GM06990 (cell line): ENCODE results near the gene ASPSCR1.

Source experiments
- DNase-seq: peaks from one replicate; pipeline ENCODE4 v3.0.0-alpha.2; 2011; ENCODE audit not compliant: insufficient read length; ENCODE audit errors: extremely low read depth
- H3K27me3 ChIP-seq: replicated peaks from 2 replicates; pipeline ENCODE4 v1.6.0; 2011; ENCODE audit warnings: low read length; ENCODE audit not compliant: control insufficient read depth, insufficient read depth
- H3K36me3 ChIP-seq: 2 replicates; pipeline ENCODE4 v1.5.1; 2011; ENCODE audit warnings: low read length; ENCODE audit not compliant: control insufficient read depth, insufficient read depth
- H3K4me3 ChIP-seq: replicated peaks from 2 replicates; pipeline ENCODE4 v1.5.1; 2011; ENCODE audit warnings: low read depth, mild to moderate bottlenecking, control low read depth, low read length
- CTCF ChIP-seq: IDR thresholded peaks from 2 replicates; pipeline ENCODE4 v1.5.1; 2011; ENCODE audit warnings: low read length, control low read depth, mild to moderate bottlenecking, inconsistent platforms; ENCODE audit not compliant: insufficient read depth, poor library complexity, severe bottlenecking

ASPSCR1 gene

GRCh38 chr17:82058230-82058854 lies 80.9 kb downstream of the ASPSCR1 start:
- Histone ChIP-seq H3K36me3 (peaks cover 55% of the 10 kb centered on the region), H3K27me3 (no peaks in the 10 kb centered on the region), H3K4me3 (no peak overlapping the region)
- no peak for TF ChIP-seq CTCF
- peak; percentile 12 for DNase-seq

GRCh38 chr17:82058855-82059249 lies 81.4 kb downstream of the ASPSCR1 start:
- Histone ChIP-seq H3K27me3 (no peaks in the 10 kb centered on the region), H3K36me3 (peaks cover 56% of the 10 kb centered on the region), H3K4me3 (no peak overlapping the region)
- peak; percentile 8 for DNase-seq
- no peak for TF ChIP-seq CTCF

GRCh38 chr17:82059272-82060000 lies 82.0 kb downstream of the ASPSCR1 start:
- peak; percentile 22 for DNase-seq
- Histone ChIP-seq H3K4me3 (no peak overlapping the region), H3K36me3 (peaks cover 54% of the 10 kb centered on the region), H3K27me3 (no peaks in the 10 kb centered on the region)
- TF ChIP-seq CTCF: no peak

GRCh38 chr17:82060001-82060380 lies 82.6 kb downstream of the ASPSCR1 start:
- TF ChIP-seq CTCF: no peak
- DNase-seq: peak; percentile 13
- peaks cover 50% of the 10 kb centered on the region for H3K36me3 ChIP-seq

GRCh38 chr17:82060614-82061013 lies 83.2 kb downstream of the ASPSCR1 start:
- no peak for TF ChIP-seq CTCF
- no peak overlapping the region for H3K4me3 ChIP-seq
- peaks cover 45% of the 10 kb centered on the region for H3K36me3 ChIP-seq
- H3K27me3 ChIP-seq: no peaks in the 10 kb centered on the region
- peak; percentile 9 for DNase-seq

More at GRCh38 chr17:82060001-82060380, 82.6 kb downstream of the ASPSCR1 start:
- Histone ChIP-seq H3K4me3 (no peak overlapping the region), H3K27me3 (no peaks in the 10 kb centered on the region)
